ENCODE data around the gene MYO5C.

Gene MYO5C

GRCh38 chr15:52280326-52281084, 15.1 kb downstream of the MYO5C start:
- no peak for FAIRE-seq
- DNase-seq (ENCODE audit: low spot score): no peak

GRCh38 chr15:52278636-52279367, 16.8 kb downstream of the MYO5C start:
- FAIRE-seq (no peak), DNase-seq (ENCODE audit: low spot score) (no peak)

- FAIRE-seq: no peak
- no peak for DNase-seq (ENCODE audit: low spot score)
These were observed 17.5 kb downstream of the MYO5C start for GRCh38 chr15:52278135-52278534.

- FAIRE-seq (no peak), DNase-seq (ENCODE audit: low spot score) (no peak)
These were observed 18.0 kb downstream of the MYO5C start for GRCh38 chr15:52277575-52277974.

- DNase-seq (ENCODE audit: low spot score) (no peak), FAIRE-seq (no peak)
These were observed 19.3 kb downstream of the MYO5C start for GRCh38 chr15:52276256-52276770.

- no peak for FAIRE-seq
- DNase-seq (ENCODE audit: low spot score): no peak
These were observed 31.9 kb downstream of the MYO5C start for GRCh38 chr15:52263563-52264282.

GRCh38 chr15:52262364-52262763, 33.2 kb downstream of the MYO5C start:
- no peak for FAIRE-seq
- DNase-seq (ENCODE audit: low spot score): no peak

- DNase-seq (ENCODE audit: low spot score) (peak; percentile 80), FAIRE-seq (no peak)
These were observed 33.9 kb downstream of the MYO5C start for GRCh38 chr15:52261498-52262242.

- FAIRE-seq: no peak
- no peak for DNase-seq (ENCODE audit: low spot score)
These were observed 34.6 kb downstream of the MYO5C start for GRCh38 chr15:52261026-52261425.

- DNase-seq (ENCODE audit: low spot score) (no peak), FAIRE-seq (no peak)
These were observed 36.1 kb downstream of the MYO5C start for GRCh38 chr15:52259503-52259902.

- no peak for DNase-seq (ENCODE audit: low spot score)
These were observed 37.1 kb downstream of the MYO5C start for GRCh38 chr15:52258461-52258860.

GRCh38 chr15:52257734-52258062, 37.9 kb downstream of the MYO5C start:
- DNase-seq (ENCODE audit: low spot score) (peak; percentile 67), FAIRE-seq (no peak)

More at GRCh38 chr15:52258461-52258860, 37.1 kb downstream of the MYO5C start:
- FAIRE-seq: no peak

GRCh38 chr15:52256930-52257733, 38.5 kb downstream of the MYO5C start:
- no peak for FAIRE-seq
- no peak for DNase-seq (ENCODE audit: low spot score)

- peak; percentile 42 for DNase-seq (ENCODE audit: low spot score)
- no peak for FAIRE-seq
These were observed 39.2 kb downstream of the MYO5C start for GRCh38 chr15:52256366-52256765.

- DNase-seq (ENCODE audit: low spot score): no peak
- no peak for FAIRE-seq
These were observed 39.7 kb downstream of the MYO5C start for GRCh38 chr15:52255935-52256334.

GRCh38 chr15:52255008-52255407, 40.6 kb downstream of the MYO5C start:
- FAIRE-seq (no peak), DNase-seq (ENCODE audit: low spot score) (no peak)

GRCh38 chr15:52254391-52254790, 41.2 kb downstream of the MYO5C start:
- FAIRE-seq (no peak), DNase-seq (ENCODE audit: low spot score) (no peak)

- peak; percentile 88 for FAIRE-seq
- DNase-seq (ENCODE audit: low spot score): peak; percentile 84
These were observed 42.8 kb downstream of the MYO5C start for GRCh38 chr15:52252781-52253180.

- FAIRE-seq (no peak), DNase-seq (ENCODE audit: low spot score) (no peak)
These were observed 44.3 kb downstream of the MYO5C start for GRCh38 chr15:52251144-52251860.

GRCh38 chr15:52247461-52247860, 48.1 kb downstream of the MYO5C start:
- DNase-seq (ENCODE audit: low spot score) (no peak), FAIRE-seq (no peak)

All from RCC 7860 (cell line).